Astrocyte of the hippocampus (primary cell): ENCODE results near the gene IFRD2.
"Not testable (repeated sequence)": the region's sequence is repeated elsewhere in the genome, so short reads cannot be mapped to it uniquely, and the experiment has no call there.

Source experiments
- DNase-seq: peaks from one replicate; pipeline ENCODE4 v3.0.0; 2011; ENCODE audit warnings: low read depth, low spot score

IFRD2 gene

GRCh38 chr3:50251220-50251619 lies 41.0 kb downstream of the IFRD2 start:
- DNase-seq: peak; percentile 79

- no peak for DNase-seq
Measured at GRCh38 chr3:50250514-50250913, 41.7 kb downstream of the IFRD2 start.

GRCh38 chr3:50249457-50249856 lies 42.8 kb downstream of the IFRD2 start:
- no peak for DNase-seq

GRCh38 chr3:50248387-50248786 lies 43.8 kb downstream of the IFRD2 start:
- DNase-seq: peak; percentile 54

GRCh38 chr3:50246517-50246954 lies 45.7 kb downstream of the IFRD2 start:
- peak; percentile 92 for DNase-seq

GRCh38 chr3:50245831-50246516 lies 46.3 kb downstream of the IFRD2 start:
- peak; percentile 97 for DNase-seq

- no peak for DNase-seq
Measured at GRCh38 chr3:50245251-50245745, 46.9 kb downstream of the IFRD2 start.

- DNase-seq: not testable (repeated sequence)
Measured at GRCh38 chr3:50244813-50245212, 47.4 kb downstream of the IFRD2 start.

- no peak for DNase-seq
Measured at GRCh38 chr3:50243543-50243895, 48.7 kb downstream of the IFRD2 start.

GRCh38 chr3:50242851-50243542 lies 49.2 kb downstream of the IFRD2 start:
- peak; percentile 71 for DNase-seq

- no peak for DNase-seq
Measured at GRCh38 chr3:50242381-50242770, 49.9 kb downstream of the IFRD2 start.

GRCh38 chr3:50241713-50242380 lies 50.4 kb downstream of the IFRD2 start:
- no peak for DNase-seq

GRCh38 chr3:50241163-50241562 lies 51.1 kb downstream of the IFRD2 start:
- peak; percentile 48 for DNase-seq

GRCh38 chr3:50239649-50240048 lies 52.6 kb downstream of the IFRD2 start:
- no peak for DNase-seq

- peak; percentile 73 for DNase-seq
Measured at GRCh38 chr3:50238549-50239026, 53.6 kb downstream of the IFRD2 start.

- DNase-seq: peak; percentile 91
Measured at GRCh38 chr3:50237754-50238548, 54.3 kb downstream of the IFRD2 start.
